Stomach (tissue), 9 donors: ENCODE results near the gene GRB14. TPM values are rescaled to one million over a fixed set of nuclear protein-coding genes. Genes with fewer than 3 reads are reported as not detected.

Experiments used
- DNase-seq, 2 donors: peaks; one replicate each; pipeline versions ENCODE4 v3.0.0 to v3.0.0-alpha.2; 2013 to 2019
- H3K27ac ChIP-seq, 5 donors: fragments of 200-600 bp in 4 of 5; sonication (generic) in 4 of 5; one replicate each; pipeline ENCODE4 v1.5.1; 2013 to 2019; ENCODE audit warnings: mild to moderate bottlenecking in 1 of 5, moderate library complexity in 1 of 5
- H3K27me3 ChIP-seq, 3 donors: fragments of 200-600 bp; sonication (generic); one replicate each; pipeline ENCODE4 v1.5.1; 2017 to 2019; ENCODE audit warnings: mixed run types in 1 of 3
- H3K36me3 ChIP-seq, 4 donors: fragments of 200-600 bp; sonication (generic); 1 replicate in 3 of 4; 2 replicates in 1 of 4; pipeline ENCODE4 v1.5.1; 2016 to 2019
- H3K4me1 ChIP-seq, 4 donors: fragments of 200-600 bp; sonication (generic); one replicate each; pipeline ENCODE4 v1.5.1; 2016 to 2019
- H3K4me3 ChIP-seq, 4 donors: fragments of 200-600 bp; sonication (generic) in 3 of 4; one replicate each; pipeline ENCODE4 v1.5.1; 2016 to 2019; ENCODE audit warnings: mild to moderate bottlenecking in 1 of 4
- H3K9me3 ChIP-seq, 4 donors: fragments of 200-600 bp; sonication (generic); one replicate each; pipeline ENCODE4 v1.5.1; 2016 to 2019
- CTCF ChIP-seq, 7 experiments: fragments of 450-650 bp in 4 of 7; fragments of 200-600 bp in 3 of 7; sonication (generic) in 3 of 7; IDR thresholded peaks; one replicate each; pipeline ENCODE4 v1.5.1; 2016 to 2019; ENCODE audit warnings: antibody characterized with exemption in 7 of 7, control low read depth in 2 of 7, mild to moderate bottlenecking in 1 of 7
- EP300 ChIP-seq: sonication (generic); formaldehyde crosslinking; IDR thresholded peaks from one replicate; pipeline ENCODE4 v1.6.1; 2017; ENCODE audit warnings: antibody characterized with exemption
- POLR2A ChIP-seq, 4 donors: fragments of 450-650 bp; IDR thresholded peaks; one replicate each; pipeline ENCODE4 v1.6.1; 2016; ENCODE audit warnings: antibody characterized with exemption in 4 of 4, control low read depth in 2 of 4, mild to moderate bottlenecking in 1 of 4, moderate library complexity in 1 of 4
- POLR2AphosphoS5 ChIP-seq, 3 donors: sonication (generic); formaldehyde crosslinking; IDR thresholded peaks; one replicate each; pipeline ENCODE4 v1.6.1; 2016; ENCODE audit warnings: antibody characterized with exemption in 3 of 3
- WGBS, 5 donors: extraction: QIAGEN DNeasy Blood & Tissue Kit in 3 of 5; methylation state at CpG; one replicate each; pipeline versions ENCODE4 v1.1.5 to v1.1.7; 2013 to 2018; 5-methylcytosine and 5-hydroxymethylcytosine counted together
- intact Hi-C: fragments of 100-400 bp; cut with DNase I; formaldehyde crosslinking; loops from one replicate; pipeline ENCODE4 v1.15.1; 2023; ENCODE audit warnings: low total_unique reads
- polyA plus RNA-seq, 3 donors: library from polyadenylated mRNA; stranded (reverse); fragments of 200-250 nt; gene quantifications; one replicate each; pipeline ENCODE4 v1.2.3, GENCODE V29; 2013
- total RNA-seq, 5 donors: library from RNA; depleted of rRNA; stranded (reverse); fragments of >200 nt; gene quantifications; one replicate each; pipeline versions ENCODE4 v1.1.0 to v1.2.3, GENCODE V29; 2014 to 2016
- donor health status: healthy with polysubstance abuse.
- donor health status: Bipolar disorder and iron deficiency.
- donor health status: healthy.

GRB14 gene
- total and polyA plus RNA-seq, 8 donors = 0.62 to 32.7 (median 3.3) TPM; not detected in 2

- Histone ChIP-seq H3K9me3 (peaks cover 0 to 5% (median 0%) of the 10 kb centered on the region in 4 donors), H3K4me1 (no peaks in the 10 kb centered on the region), H3K27me3 (no peaks in the 10 kb centered on the region), H3K4me3 (no peak overlapping the region), H3K36me3 (no peaks in the 10 kb centered on the region), H3K27ac (no peak overlapping the region)
- no peak for DNase-seq
- no peak for TF ChIP-seq POLR2A (IDR thresholded peaks at IDR 0.05)
- no peak for TF ChIP-seq CTCF (IDR thresholded peaks at IDR 0.05)
- TF ChIP-seq EP300 = no peak
- TF ChIP-seq POLR2AphosphoS5 (IDR thresholded peaks at IDR 0.05) = no peak
- intact Hi-C loops = no loop called here
These were observed 27.3 kb downstream of the GRB14 start for GRCh38 chr2:164593959-164594358.

- intact Hi-C loops = no loop called here
- H3K27ac ChIP-seq = no peak overlapping the region
- DNase-seq = no peak
- H3K9me3 ChIP-seq = peaks cover 0 to 5% (median 0%) of the 10 kb centered on the region in 4 donors
- no peaks in the 10 kb centered on the region for H3K4me1 ChIP-seq
- WGBS, 5 donors = 82 to 92% (median 87%) methylated on average over 4 of the region's 4 CpGs
- H3K27me3 ChIP-seq = no peaks in the 10 kb centered on the region
- no peaks in the 10 kb centered on the region for H3K36me3 ChIP-seq
- H3K4me3 ChIP-seq = no peak overlapping the region
- TF ChIP-seq POLR2A (IDR thresholded peaks at IDR 0.05) (no peak), POLR2AphosphoS5 (IDR thresholded peaks at IDR 0.05) (no peak), EP300 (no peak), CTCF (IDR thresholded peaks at IDR 0.05) (no peak)
These were observed 27.7 kb downstream of the GRB14 start for GRCh38 chr2:164593541-164593940.

- DNase-seq = no peak
- intact Hi-C loops = no loop called here
- TF ChIP-seq POLR2A (IDR thresholded peaks at IDR 0.05) (no peak), CTCF (IDR thresholded peaks at IDR 0.05) (no peak), EP300 (no peak), POLR2AphosphoS5 (IDR thresholded peaks at IDR 0.05) (no peak)
- no peak overlapping the region for H3K27ac ChIP-seq
- WGBS, 5 donors = 78 to 93% (median 83%) methylated on average over 2 of the region's 2 CpGs
- no peaks in the 10 kb centered on the region for H3K27me3 ChIP-seq
- peaks cover 0 to 5% (median 0%) of the 10 kb centered on the region in 4 donors for H3K9me3 ChIP-seq
- no peaks in the 10 kb centered on the region for H3K36me3 ChIP-seq
- no peak overlapping the region for H3K4me3 ChIP-seq
- no peaks in the 10 kb centered on the region for H3K4me1 ChIP-seq
These were observed 31.8 kb downstream of the GRB14 start for GRCh38 chr2:164589522-164589921.

- 81 to 96% (median 90%) methylated on average over 3 of the region's 3 CpGs for WGBS, 5 donors
- Histone ChIP-seq H3K36me3 (no peaks in the 10 kb centered on the region), H3K4me1 (no peaks in the 10 kb centered on the region), H3K27me3 (no peaks in the 10 kb centered on the region), H3K27ac (no peak overlapping the region), H3K9me3 (no peaks in the 10 kb centered on the region), H3K4me3 (no peak overlapping the region)
- no peak for DNase-seq
- TF ChIP-seq POLR2A (IDR thresholded peaks at IDR 0.05) (no peak), EP300 (no peak), POLR2AphosphoS5 (IDR thresholded peaks at IDR 0.05) (no peak), CTCF (IDR thresholded peaks at IDR 0.05) (no peak)
- intact Hi-C loops = no loop called here
These were observed 40.2 kb downstream of the GRB14 start for GRCh38 chr2:164581050-164581449.
